ENCODE results near the gene LDLRAD4.

LDLRAD4 gene

DNA sequence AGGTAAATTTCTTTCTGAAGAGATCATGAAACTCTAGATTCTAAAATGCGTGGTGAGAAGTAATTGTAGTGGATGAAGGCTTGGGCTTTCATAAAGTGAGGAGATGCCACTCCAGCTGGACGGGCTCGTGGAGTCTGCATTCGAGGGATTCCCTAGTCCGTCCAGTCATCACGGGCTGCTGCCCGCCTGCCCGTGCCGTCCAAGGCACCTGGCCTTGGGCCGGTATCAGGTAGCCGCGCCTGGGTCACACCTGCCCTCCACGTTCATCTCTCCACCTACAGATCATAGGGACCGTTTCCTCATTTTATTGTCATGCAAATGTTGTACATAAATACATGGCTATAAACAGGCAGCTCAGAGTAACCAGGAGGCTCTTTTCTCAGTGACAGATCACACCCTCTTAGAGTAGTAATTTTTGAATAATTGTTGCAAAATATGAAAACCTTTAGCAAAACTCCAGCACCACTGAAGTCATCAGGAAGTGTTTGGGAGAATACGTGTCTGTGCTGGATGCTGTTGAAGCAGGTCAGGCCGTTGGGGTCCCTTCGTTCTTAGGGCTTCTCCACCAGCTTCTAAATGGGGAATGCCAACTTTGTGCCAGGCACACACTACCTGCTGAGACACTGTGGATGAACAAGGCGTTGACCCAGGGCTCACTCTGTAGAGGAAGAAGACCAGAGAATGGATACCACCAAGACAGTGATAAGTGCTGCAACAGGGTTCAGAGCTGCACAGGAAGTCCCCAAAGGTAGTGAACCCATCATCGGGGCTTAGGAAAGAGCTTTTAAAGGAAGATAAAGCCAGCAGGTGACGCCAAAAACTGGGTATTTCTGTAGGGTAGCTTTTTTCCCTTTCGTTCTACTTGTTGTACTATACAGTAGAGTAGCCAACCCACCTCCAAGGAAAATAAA, 395.3 kb downstream of the LDLRAD4 start:
- no peak for DNase-seq

DNA sequence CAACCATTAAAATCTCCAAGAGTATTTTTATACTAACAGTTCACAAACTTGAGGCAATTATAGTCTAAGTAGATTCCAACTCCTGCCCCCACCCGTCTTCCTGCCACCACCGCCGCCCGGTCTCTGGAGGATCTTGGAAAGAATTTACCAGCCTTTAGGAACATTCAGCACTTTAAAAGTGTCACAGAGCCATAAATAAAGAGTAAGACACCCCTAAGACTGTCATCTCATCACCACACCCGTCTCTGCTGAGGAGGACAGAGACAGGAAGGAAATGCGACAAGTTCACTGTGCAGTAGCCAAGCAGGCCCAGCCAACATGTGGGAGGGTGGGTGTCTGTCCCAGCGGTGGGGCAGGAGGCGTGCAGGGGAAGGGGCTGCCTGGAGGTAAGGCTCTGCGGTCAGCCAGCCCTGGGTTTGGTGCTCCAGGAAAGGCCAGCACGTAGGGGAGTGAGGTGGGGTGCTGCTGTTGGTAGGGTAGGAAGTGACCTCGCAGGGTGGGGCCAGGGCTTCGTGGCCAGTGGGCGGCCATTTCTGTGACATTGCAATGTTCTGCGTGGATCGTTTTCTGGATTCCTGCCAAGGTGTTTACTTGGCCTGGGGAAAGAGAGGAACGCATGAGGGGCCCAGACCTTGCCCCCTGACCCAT, 396.2 kb downstream of the LDLRAD4 start:
- DNase-seq: no peak

DNA sequence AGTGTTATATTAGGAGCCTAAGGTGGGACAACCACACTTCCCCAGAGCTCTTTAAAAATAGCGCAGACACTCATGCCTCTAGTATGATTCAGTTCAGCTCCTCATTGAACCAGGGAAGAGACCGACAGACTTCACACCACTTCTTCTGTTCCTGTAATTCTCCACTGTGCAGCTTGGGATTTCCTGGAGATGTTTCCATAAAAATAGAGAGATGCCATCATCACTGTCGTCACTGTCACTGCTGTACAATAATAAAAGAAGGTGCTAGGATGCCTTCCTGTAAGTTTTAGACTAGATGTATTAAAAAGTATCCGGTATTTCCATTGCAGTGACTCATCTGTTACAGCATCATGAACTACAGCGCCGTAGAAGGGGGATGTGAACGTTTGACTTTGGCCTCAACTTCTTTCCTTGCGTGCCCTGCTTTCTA, 396.9 kb downstream of the LDLRAD4 start:
- DNase-seq: no peak

DNA sequence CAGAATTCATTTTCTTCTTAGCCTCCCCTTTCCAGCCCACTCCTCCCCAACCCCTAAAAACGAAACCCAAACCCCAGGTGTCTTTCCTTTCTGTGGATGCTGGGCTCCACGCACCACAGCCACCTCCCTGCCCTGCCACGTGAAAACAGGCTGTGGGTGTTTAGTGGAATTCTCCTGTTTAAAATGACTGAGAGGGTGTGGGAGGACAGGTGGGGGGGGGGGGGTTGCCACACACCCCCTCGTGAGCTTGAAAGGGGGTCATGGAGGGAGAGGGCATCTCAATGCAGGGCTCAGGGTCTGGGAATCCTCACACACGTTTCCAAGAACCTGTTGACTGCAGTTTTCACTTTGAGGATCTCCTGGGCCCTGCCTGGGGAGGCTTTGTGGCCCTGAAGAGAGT, 397.5 kb downstream of the LDLRAD4 start:
- no peak for DNase-seq

DNA sequence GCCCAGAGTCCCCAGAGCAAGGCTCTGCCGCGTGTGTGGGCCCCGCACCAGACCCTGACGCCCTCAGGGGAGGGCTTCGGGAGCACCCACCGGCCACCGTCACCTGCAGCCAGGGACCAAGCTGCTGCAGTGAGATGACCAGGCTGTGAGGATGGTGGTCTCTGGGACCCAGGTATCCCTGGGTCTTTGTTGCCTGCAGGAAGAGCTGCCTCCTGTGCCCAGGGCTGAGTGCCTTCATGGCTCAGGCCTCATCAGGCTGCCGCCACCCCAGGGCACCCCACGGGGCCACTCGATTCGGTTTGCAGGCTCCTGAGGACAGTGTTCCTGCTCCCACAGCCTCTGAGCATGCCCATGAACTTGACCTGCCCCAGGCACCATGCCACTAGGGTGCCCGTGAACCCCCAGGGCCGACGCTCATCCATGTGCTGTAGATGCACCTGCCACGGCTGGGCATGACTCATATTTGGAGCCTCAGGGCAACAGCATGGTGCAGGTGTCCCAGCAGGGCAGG, 398.0 kb downstream of the LDLRAD4 start:
- DNase-seq: no peak

DNA sequence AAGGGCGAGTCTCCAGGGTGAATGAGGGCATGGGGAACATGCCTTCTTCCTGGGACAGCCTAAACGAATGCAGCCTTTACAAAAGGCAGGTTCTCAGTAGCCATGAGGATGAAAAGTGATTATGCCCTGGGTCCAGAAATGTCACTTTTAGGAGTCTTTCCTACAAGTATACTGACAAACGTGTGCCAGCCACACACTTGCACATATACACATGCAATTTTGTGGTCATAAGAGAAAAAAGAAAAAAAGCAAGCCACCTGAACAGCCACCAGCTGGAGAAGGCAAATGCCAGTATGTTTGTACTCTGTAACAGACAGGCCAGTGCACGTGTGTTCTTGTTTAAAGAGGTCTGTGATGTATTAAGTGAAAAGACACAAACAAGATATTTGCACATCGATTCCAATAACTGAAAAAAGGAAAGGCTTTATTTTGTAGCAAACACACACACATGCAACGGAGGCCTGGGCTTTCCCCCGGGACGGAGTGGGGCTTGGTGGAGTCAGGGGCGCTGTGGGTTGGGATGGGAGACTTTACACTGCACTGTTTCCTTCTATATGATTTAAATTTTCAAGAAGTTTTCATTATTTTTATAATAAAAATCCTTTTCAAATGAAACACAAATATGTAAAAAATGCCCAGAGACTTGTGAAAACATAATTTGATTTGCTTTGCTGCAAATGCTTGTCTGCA, 399.4 kb downstream of the LDLRAD4 start:
- no peak for DNase-seq

DNA sequence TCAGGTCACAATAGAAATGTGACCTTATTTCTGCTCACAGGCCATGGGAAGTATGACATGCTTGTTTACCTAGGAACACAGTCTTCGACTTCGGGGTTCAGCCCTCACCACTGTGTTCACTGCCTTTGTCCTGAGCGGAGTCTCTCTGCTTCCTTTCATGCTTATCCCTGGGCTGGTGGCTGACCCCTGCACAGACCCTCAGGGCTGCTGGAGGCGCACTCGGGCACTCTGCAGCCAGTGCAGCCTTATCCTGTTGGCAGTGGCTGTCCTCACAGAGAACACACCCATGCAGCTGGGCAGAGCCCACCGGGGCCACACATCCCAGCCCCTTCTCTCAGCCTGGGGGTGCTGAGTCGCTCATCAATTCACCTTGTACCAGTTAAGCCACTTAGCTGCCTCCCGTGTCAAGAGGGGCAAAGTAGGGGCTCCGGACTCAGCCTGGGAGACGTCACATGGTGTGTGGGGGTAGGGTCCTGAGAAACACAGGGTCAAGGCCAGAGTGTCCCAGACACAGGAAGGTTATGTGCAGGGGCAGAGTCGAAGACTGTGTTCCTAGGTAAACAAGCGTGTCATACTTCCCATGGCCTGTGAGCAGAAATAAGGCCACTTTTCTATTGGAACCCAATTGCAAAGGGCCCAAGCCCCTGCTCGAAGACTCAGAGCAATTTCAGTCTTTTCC, 400.3 kb downstream of the LDLRAD4 start:
- DNase-seq: no peak

DNA sequence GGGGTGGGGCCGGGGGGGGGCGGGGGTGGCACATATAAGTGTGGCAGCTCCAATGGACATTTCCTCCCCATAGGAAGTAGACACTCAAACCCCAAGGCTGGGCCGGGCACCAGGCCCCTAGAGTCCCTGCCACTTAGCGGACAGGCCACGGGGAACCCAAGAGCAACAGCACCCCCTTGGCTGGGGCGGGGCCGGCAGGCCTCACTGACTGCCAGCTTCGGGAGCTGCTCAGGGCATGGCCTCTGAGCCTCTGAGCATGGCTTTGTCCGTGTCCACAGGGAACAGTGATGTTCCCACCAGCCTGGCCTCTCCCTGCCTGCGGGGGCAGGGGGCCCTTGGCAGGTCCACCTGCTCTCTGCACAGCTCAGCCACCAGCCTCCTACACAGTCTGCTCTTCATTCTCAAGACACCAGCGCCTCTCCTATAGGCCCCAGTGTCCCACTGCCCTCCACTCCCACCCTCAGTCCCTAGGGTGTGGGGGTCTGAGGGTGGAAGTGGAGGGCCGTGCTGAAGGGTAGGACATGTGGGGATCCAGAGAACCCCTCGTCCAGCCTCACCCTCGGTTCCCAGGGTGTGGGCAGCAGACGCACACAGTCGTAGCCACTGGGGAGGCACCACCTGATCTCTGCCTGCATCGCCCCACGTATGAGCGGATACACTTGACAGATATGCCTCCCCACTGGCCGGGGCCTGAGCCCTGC, 401.1 kb downstream of the LDLRAD4 start:
- no peak for DNase-seq

DNA sequence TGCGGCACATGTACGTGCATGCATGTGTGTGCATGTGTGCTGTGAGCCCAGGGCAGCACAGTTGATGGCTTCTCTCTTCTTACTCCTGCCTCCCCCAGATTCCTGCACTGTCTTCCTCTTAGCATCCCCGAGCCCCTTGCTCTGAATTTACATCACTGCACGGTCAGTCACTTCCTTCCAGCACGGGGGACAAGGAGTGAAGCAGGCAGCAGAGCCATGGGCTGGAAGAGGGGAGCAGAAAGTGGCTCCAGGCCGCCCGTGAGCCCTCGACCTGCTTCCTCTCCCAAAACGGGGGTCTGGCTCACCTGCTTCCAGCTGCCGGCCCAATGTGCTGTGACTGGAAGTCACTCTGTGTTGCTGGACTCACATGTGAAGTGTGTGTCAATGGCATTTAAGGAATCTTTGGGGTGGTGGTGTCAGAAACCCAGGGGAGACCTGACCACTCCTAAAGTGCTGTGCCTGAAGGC, 401.7 kb downstream of the LDLRAD4 start:
- DNase-seq: no peak

DNA sequence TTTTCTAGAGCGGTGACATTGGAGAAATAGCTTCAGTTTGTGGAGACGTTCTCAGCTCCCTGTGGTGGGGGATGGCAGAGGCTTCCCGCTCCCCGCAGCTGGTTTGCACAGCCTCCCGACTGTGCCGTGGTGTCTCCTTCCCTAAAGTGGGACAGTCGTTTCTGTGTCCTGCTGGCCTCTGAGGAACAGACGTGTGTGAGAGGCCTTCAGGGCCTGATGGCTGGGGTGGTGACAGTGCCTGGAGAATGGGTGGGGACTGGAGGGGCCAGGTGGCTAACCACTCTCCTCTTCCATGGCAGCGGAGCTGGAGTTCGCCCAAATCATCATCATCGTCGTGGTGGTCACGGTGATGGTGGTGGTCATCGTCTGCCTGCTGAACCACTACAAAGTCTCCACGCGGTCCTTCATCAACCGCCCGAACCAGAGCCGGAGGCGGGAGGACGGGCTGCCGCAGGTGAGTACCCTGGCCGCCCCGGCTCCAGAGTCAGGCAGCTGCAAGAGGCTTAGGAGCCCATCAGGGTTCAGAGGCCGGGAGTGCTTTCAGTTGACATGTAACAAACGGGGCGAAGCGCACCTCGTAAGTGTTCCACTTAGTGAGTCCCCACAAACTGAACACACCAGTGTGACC, 402.4 kb downstream of the LDLRAD4 start:
- no peak for DNase-seq

DNA sequence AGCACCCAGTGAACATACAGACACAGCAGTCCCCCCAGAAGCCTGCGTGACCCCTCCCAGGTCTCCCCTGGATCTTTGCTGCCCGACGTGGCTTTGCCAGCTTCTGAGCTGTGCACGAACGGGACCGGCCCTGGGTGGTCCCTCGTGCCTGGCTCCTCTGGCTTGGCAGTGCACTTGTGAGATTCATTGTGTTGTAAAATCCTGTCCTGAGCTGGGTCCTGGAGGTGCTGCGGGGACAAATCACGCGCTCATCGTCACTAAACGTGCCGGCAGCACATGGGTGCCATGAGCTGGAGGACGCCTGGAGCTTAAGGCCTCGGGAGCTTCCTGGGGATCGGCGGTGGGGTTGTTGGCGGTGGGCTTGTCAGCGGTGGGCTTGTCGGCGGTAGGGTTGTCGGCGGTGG, 402.9 kb downstream of the LDLRAD4 start:
- no peak for DNase-seq

DNA sequence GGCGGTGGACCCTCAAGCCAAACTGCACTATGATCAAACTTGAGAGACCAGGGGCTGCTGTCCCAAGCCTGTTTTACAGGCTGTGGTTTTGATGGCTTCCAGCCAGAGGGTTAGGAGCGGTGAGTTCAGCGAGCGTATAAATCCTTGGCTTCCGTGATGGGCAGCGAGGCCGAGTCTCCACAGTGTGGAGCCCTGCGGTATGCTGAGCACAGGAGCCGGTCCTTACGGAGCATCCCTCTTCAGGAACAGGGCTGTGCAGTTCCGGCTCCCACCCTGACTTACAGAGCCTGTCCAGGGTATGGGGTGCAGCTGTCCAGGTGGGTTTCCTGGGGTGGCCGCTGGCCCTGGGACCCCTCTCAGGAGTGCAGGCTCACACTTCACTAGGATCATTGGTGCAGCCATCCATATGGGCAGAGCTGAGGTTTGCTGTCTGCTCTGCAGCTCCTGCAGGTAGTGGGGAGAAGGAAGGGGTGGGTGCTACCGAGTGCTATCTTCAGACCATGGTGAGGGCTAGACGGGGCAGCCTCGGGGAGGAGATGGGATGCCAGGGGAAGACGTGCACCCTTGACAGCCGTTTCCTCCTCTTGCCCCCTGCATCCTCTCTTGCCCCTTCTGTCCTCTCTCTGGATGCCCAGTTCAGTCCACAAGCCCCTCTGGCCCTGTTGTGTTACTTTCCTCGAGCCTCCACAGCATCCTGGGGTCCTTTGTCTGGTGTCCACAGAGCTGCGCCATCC, 403.5 kb downstream of the LDLRAD4 start:
- DNase-seq: no peak

DNA sequence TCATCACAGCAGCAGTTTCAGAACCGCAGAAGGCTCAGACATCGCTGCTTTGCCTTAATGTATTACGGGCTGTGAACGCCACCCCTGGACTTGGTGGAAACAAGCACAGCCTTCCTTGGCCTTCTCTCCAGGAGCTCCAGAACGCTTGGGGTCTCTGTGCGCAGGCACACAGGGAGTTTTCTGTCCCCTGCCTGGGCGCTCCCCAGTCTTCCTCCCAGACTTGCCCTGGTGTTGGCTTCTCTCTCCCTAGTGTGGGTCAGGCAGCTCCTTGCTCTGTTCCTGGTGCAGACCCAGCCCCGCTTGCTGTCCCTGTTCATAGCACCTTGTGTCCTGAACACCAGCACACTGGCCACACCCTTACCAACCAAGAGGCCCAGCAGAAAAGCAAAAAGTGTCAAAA, 404.2 kb downstream of the LDLRAD4 start:
- no peak for DNase-seq

DNA sequence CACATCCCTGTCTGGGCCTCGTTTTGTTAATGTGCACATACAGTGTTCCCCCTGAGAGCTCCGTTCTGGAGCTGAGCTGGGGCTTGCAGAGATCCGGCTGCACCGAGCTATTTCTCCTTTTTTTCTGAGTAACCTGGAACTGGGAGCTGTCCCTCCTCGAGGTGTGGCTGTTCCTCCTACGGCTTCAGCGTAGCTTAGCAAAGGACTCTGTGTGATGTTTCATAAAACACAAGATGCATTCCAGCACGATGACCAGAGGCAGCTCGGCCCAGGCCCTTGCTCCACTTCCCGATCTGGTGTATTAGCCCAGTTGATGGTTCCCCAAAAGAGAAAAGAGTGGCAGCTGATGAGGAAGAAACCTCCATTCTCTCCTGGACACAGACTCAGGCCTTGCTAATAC, 404.8 kb downstream of the LDLRAD4 start:
- DNase-seq: no peak

DNA sequence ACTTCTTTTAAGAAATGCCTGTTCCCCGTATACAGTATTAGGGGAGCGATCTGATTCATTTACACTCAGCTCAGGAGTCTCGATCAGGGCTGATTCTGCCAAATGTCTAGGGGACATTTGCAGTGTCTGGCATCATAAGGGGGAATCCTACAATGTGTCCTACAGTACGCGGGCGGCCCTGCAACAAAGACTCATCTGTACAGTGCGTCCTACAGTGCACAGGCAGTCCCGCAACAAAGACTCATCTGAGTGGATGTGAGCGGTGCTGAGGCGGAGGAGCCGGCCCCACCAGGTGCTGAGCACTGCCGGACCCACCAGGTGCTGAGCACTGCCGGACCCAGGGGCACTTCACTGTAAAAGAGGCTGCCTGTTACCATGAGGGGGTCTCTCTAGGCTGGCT, 405.3 kb downstream of the LDLRAD4 start:
- no peak for DNase-seq

DNA sequence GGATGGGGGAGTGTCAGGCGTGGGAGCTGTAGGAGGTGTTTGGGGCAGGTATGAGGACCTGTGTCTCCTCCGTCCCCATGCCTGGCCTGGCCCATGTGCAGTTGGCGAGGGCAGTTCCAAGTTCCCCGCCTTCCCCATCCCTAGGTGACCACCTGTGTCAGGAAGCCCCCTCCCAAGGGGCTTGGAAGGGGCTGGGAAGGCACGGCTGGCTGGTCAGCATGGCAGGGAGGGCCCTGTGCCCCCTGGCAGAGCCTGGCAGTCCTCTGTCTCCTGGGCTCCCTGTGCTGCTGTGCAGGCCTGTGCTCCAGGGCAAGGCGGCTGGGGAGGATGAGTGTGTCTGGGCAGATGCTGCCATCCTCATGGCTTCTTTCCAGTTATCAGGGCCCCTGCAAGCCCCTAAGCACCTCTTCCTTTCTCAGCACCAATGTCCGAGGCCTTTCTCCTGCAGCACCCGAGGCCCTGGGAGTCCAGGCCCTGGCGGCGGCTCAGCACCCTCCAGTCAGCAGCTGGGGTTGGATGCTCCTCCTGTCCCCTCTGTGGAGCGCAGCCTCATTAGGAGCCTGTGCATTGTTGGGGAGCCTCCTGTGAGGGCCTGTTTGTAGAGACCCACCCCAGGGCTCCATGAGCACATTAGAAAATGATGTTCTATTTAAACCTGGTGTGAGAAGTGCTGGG, 406.1 kb downstream of the LDLRAD4 start:
- DNase-seq: no peak

DNA sequence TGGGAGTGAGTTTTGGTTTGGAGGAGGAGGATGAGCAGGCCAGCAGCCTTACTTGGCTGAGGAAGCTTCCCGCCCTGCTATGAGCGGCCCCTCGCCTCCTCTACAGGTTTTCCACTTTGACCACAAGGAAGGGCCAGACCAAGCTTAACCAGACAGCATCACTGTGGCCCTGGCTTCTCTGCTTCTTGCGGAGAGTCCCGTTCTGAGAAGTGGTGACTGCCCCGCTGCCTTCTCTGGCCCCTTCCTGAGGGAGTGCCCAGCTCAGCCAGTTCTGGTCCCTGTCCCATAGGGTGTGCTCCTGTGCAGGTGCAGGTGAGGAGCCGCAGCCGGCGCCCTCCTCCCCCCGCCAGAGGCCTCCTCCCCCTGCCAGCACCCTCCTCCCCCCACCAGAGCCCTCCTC, 406.8 kb downstream of the LDLRAD4 start:
- no peak for DNase-seq

DNA sequence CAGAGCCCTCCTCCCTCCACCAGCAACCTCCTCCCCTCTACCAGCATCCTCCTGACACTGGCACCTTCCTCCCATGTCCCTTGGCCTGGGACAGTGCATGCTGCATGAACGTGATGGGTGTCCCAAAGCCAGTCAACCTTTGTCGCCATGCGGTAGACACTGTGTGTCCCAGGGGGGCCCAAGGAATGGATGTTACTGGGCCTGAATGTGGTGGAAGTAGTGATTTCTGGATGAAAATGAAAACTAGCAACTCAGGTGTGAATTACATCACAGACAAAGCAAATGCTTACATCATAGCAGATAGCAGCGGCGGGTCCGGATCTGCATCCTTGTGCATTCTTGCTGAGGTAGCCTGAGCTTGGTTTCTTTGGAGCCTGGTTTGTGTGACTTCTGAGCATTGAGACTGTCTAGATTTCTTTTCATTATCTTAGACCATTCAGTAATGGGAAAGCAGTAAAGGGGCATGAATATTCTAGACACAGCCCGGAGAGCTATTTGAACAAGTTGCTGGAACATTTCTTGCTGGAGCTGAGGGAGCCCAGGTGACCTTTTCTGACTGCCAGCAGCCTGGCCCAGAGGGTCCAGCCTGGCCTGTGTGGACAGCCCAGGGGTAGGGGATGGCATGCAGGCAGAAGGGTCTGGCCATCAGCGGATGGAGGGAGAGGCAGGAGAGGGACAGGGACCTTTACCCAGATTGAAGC, 407.4 kb downstream of the LDLRAD4 start:
- no peak for DNase-seq

DNA sequence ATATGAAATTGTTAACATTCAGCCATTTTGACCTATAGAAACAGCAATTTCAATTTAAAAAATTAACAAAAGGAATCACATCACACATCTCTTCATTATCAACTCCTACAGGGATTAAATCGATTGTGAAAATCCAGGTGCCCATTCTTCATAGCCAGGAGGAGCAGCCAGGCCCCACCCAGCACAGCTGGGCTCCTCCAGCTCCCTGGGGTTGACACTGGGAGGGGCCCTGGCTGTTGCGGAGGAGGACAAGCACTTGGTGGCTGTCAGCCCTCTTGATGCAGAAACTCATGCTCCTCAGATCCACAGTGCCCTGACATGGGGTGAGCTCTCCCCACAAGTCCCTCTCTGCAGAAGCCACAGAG, 408.0 kb downstream of the LDLRAD4 start:
- no peak for DNase-seq

DNA sequence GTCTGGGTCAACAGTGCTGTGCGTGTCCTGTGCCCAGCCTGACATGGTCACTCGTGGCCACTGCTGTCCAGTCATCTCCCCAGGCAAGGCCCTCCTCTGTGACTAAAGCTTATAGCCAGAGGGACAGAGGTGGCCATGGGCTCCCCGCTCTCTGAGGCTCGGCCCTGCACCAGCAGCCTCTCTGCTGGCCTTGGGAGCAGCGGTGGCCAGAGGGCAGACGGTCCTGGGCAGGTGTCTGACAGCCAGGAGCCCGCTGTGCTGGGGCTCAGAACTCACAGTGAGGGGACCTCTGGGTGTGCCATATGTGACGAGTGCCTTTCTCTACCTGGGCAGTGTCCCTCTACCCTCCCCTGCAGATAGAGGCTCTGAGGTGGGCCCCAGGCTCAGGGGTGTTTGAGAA, 409.1 kb downstream of the LDLRAD4 start:
- DNase-seq: no peak
